GM18870 (cell line): Measurements from ENCODE around the gene RHEX.
"Not testable (repeated sequence)": the region's sequence is repeated elsewhere in the genome, so short reads cannot be mapped to it uniquely, and the experiment has no call there.

Source experiments
- ATAC-seq: cut with Tn5 transposase; IDR thresholded peaks from one replicate; pipeline ENCODE4 v1.9.1; 2021; ENCODE audit warnings: moderate library complexity; ENCODE audit not compliant: unreplicated experiment

RHEX gene

DNA sequence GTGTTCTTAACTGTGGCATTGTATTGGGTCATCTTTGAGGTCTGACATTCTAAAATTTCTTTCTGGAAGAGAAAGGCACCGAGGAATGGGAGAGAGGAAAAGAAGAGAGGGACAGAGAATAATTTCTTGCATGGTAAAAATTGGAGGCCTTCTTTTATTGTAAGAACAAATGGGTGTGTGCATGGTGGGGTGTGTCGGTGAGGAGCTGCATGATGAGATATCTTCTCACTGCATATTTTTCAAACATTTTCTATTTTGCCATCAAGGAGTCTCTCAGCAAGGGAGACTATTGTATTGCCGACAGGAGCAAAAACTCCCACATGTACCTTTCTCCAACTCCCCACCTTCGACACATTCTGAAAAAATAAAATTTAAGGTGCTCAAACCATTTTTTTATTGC is 22.8 kb upstream of the RHEX start:
- no peak for ATAC-seq

DNA sequence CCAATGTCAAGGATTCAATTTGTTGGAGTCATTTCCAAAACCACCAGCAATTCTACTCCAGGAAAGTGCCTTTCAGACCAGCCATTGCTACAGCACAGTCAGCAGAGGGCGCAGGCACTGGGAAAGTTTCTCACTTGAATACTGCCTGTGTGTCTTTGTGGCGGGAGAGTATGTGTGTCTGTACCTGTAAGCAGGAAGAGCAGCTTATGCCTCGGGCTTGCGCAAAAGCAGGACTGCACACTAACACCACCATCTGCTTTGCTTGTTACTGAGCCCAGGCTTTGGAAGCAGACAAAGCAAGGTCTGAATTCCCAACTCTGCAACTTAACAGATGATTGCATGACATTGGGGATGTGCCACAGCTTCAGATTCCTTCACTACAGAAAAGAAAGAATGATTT is 22.3 kb upstream of the RHEX start:
- no peak for ATAC-seq

DNA sequence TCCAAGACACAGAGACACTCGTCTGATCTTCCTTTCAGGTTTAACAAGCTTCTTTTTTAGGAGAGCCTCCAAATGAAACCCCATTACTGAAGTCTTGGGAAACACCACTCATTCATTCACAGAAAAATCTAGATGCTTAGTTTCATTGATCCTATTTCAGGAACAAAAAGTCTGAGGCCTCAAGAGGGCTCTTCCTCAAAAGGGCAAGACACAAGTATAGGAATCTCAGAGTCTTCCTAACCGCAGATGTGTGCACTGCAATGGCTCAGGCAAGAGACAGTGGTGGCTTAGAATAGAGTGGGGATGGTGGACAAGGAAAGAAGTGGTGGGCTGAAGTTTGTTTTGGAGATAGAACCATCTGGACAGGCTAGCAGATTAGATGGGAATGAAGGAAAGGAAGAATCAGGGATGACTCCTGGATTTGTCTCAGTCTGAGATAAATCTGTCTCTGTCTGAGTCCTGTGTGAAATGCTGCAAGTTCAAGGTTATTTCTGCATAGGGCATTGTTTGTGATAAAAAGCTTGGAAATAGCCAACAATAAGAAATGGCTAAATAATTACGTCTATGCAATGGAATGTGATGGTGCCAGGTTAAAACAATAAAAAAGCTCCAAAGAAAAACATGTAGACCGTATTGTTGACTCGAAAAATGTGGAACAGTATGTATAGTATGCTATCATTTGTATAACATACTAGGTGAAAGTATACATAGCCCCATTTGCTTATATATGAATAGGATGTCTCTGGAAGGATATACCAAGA is 20.4 kb upstream of the RHEX start:
- ATAC-seq: no peak

DNA sequence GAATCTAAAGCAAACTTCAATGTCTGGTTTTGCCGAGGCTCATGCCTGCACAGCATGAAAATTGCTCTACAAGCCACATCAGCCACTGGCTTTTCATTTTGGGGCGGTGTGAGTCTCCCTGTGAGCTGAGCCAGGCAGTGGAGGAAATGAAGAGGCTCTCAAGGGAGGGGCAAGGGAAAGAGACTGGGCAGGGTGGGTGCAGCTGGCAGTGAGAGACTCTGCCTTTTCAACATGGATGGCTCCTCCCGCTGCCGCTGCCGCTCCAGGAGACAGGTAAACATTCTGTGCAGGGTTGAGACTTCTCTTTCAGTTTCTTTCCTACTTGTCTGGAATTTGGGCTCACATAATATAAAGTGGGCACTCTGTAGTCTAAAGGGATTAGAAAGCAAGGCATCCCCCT is 17.9 kb upstream of the RHEX start:
- ATAC-seq: no peak

DNA sequence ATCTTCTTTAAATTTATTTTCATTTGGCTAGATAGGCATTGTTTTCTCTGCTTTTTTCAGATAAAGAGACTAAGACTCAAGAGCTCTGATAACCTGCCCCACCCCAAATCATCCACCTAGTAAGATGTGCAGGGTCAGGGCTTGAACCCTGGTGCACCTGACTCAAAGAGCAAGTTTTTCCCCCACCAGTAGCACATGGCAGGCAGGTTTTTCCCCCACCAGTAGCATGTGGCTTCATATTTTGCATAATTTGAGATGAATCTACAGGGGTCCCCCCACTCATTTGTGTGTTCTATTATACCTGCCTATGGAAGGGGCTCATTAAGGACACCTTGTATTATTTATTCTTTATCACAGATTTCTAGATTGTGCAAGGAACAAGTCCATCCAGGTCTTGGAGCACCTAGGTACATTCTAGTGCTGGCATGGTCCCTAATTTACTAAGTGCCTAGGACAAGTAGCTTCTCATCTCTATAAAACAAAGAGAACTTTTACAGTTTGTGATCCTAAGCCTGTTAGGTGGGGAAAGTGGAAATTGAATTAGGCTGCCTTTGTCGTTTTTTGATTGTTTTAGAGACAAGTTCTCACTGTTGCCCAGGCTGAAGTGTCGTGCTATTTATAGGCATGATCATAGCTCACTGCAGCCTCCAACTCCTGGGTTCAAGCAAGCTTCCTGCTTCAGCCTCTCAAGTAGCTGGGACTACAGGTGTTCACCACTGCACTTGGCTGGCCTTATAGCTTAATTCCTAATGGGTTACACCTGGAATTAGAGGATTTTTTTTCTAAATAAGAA is 16.1 kb upstream of the RHEX start:
- no peak for ATAC-seq

DNA sequence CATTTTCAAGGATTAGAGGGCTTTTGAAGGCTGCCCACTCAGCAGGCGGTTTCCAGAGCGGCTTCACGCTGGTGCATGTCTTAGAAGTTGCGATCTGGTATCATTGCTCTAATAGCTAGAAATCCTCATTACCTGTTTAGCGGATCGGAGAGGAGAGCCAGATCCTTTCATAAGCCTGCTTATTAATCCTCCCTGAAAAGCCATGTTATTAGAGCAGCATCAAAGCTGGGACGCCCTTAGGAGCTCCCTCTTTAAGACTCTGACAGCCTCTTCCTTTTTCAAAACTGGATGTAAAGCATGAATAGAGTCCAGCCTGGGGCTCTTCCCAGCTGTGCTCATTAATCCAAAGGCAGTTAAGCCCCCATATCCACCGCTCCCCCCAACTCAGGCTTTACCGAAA is 15.4 kb upstream of the RHEX start:
- ATAC-seq: no peak

DNA sequence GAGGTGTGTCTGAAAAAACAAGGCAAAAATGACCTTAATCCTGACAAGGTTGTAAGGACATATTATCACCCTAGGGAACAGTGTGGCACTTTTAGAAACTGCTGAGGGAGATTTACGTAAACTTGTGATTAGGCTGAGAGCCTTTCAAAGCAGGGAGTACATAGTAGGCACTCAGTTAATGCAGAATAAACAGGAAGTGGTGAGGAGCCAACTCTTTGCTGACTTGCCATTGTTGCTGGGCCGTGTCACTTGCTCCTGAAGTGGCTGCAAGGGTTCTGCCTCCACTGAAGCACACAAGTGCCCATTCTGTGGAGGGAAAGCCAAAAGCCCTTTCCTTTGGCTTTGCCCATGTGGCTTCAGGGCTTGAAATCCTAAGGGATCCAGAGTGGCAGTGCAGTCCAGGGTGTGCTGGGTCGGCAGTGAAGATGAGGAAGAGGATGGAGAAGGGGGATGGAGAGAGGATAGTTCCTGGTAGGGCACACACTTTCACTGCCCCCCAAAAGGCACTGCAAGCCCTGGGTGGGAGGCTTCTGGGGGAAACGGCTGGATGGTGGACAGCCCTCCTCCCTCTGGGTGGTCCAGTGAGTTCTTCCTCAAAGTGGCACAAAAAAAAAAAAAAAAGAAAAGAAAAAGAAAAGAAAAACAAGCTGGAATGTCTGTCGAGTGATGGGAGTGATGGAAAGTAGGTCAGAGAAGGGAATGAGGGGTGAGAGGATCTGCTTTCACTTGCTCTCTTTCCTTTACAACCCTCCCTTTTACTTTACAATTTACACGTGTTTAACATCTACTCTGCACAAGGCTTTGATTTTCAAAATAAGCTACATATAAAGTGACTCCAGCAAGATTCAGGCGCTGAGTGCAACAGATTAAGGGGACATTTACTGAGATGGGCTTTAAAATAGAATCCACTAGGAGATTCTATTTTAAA is 13.7 kb upstream of the RHEX start:
- ATAC-seq: no peak

DNA sequence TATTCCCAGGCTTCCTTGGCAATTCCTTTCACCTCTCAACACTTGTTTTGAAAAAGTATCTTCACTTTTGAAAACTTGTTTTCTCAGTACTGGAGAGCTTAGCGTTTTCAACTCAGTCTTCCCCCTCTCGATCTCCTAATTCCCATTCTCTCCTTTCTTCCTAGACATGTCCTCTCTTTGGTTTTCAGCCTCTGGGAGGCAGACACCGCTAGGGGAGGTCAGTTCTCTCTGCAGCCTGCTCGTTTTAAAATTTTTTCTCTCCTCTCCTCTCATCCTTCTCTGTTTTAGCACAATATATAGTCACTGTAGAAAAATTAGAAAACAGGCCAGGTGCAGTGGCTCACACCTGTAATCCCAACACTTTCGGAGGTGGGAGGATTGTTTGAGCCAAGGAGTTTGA is 12.6 kb upstream of the RHEX start:
- no peak for ATAC-seq

DNA sequence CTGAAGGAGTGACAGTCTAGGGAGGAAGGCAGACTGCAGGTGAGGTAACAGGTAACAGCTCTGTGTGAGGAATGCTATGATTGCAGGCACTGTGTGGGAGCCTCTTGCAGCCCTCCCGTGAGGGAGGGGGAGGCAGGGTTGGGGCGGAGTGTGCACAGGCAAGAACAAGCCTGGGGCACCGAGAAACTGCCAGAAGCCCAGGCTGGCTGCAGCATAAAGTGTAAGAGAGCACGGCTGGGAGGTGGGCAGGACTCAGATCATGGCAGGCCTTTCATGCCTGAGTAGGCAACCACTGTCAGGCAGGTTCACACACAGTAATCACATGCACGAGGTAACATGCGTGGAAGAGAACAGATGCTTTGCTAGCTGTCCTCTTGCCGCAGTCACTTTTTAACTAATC is 11.3 kb upstream of the RHEX start:
- no peak for ATAC-seq

DNA sequence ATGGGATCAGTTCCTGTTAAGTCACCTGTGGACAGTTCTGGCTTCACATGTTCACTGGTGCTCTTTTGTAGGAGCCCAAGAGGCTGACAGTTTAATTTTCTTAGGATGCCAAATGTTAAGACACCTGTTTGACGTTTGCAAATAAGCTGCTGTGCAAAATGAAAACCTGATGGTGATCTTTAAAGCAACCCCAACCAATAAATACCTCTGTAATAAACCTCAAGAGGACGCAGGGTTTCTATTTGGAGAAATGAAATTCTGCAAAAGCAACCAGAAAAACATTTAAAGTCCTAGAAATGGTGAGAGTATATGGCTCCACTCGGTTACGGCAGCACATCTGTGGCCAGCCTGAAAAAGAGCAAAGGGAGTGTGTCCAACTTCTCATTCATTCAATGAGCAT is 5.7 kb upstream of the RHEX start:
- no peak for ATAC-seq

DNA sequence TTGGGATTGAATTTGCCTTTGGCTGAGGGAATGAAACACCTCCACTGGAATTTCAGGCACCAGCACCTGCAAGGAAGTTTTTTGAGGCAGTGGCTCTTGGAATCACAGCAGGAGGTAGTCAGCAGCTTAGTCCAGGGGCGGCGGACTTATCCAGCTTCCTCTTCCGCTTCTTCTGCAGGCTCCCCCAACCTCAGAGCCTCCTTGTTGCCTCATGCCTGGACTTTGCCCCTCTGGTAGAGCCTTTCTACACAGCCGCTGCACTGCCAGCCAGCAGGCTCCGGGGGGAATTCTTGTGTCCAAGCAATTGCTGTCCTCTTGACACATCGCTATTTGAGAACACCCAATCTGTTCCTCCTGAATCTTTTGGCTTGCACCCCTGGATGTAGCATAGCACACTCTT is 4.4 kb upstream of the RHEX start:
- no peak for ATAC-seq

DNA sequence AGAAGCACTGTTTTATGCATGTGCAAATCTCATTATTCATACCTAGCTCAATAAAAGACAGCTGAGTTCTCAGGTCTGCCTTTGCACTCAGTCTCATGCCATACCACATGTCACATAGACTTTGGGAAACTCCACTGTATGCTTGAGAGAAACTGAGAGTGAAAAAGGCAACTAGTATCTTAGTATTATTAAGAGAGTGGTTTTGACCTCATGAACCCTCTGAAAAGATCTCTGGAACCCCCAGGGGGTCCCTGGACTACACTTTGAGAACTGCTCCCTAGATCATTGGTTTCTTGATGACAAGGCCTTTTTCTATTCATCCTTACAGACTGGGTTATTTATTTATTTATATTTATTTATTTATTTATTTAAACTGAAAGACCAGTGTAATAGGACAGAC is 3.7 kb upstream of the RHEX start:
- ATAC-seq: peak; percentile 56

DNA sequence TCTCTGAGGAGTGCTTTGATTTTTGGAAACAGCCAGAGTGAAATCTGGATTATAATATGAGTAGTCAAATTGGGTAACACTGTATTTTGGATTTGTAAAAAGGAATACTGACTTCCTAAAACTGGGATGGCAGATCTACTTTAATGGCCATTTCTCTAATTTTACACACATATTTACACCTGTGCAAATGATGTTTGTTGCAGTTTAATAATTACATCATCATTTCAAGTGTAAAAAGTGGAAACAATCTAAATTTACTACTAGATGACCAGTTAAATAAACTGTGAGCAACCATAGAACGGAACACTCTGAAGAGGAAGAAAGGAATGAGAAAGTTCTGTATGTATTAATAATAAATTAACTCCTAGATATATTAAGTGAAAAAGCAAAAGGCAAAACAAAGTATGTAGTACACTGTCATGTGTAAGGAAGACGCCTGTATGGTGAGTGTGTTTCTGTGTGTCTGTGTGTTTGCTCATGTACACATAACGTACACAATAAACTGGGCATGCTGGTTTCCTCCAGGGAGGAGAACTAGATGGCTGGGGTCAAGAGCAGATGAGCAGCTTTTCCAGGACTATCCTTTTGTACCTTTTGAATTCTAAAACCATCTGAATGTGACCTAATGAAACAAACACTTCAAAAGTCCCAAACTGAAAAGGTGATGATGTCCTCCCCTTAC is 2.9 kb upstream of the RHEX start:
- no peak for ATAC-seq

DNA sequence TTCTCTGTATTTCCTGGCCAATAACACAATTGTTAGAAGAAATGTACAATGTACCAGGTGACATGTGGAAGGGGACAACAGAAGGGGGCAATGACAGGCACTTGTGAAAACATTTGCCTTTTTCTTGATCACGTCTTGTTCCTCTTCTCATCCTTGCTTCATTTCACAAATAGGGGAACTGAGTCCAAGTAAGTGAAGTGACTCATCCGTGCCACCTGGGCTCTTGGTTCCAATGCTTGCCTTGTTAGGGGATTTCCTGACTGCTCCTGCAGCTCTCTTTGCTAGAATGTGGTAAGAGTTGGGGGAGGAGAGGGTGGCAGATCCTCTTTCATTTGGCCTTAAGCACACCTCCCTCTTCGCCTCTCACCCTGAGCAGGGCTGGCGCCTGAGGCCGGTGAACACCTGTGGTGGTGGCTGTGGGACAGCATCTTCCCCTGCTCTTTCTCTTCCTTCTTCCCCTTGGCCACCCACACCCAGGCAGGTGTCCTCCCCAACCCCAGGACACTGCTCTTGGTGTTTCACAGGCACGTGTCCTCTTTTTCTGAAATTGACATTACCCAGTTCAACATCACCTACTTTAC is 2.2 kb upstream of the RHEX start:
- ATAC-seq: peak; percentile 80

DNA sequence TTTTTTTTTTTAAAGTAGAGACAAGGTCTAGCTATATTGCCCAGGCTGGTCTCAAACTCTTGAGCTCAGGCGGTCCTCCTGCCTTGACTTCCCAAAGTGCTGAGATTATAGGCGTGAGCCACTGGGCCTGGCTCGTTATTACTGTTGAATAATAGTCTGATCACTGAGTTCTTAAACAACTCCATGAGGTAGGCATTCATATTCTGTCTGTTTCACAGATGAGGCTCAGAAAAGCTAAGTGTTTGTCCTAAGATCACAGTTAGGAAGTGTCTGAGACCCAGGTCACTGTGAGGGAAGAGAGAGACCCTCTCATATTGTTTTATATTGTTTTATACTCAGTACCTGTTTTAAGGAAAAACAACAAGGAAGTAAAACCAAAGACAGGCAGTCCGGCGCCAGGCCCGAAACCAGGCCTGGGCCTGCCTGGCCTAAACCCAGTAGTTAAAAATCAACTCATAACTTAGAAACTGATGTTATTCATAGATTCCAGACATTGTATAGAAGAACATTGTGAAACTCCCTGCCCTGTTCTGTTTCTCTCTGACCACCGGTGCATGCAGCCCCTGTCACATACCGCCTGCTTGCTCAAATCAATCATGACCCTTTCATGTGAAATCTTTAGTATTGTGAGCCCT is 625 bp upstream of the RHEX start:
- not testable (repeated sequence) for ATAC-seq

DNA sequence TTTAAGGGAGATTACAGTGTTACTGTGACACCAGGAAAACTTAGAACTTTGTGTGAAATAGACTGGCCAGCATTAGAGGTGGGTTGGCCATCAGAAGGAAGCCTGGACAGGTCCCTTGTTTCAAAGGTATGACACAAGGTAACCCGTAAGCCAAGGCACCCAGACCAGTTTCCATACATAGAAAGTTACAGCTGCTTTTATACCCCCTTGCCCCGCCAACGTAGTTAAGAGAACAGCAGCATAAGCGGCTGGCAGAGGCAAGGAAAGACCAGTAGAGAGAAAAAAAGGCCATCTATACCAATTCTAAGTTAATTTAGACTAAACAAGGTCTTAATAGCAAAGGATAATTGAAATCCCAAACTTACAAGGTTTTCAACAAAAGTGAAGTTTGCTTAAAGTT is 643 bp downstream of the RHEX start:
- ATAC-seq: not testable (repeated sequence)

DNA sequence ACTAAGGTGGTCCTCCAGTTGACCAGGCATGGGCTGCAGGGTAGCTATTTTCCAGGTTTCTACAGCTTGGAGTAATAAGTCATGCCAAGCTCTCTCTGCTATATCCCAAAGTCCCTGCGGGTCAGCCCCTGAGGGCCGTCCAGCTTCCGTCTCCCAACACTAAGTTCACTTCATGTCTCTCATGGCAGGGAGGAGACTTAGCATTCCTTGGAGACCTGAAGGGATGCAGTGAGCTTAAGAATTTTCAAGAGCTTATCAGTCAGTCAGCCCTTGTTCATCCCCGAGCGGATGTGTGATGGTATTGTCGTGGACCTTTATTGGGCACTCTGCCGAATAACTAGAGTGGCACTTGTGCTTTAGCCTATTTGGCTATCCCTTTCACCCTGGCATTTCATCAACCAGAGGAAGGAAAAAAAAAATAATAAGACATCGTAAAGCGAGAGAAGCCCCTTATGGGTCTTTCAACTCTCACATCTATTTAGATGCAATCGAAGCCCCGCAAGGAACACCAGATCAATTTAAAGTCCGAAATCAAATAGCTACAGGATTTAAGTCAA is 2.2 kb downstream of the RHEX start:
- ATAC-seq: not testable (repeated sequence)

DNA sequence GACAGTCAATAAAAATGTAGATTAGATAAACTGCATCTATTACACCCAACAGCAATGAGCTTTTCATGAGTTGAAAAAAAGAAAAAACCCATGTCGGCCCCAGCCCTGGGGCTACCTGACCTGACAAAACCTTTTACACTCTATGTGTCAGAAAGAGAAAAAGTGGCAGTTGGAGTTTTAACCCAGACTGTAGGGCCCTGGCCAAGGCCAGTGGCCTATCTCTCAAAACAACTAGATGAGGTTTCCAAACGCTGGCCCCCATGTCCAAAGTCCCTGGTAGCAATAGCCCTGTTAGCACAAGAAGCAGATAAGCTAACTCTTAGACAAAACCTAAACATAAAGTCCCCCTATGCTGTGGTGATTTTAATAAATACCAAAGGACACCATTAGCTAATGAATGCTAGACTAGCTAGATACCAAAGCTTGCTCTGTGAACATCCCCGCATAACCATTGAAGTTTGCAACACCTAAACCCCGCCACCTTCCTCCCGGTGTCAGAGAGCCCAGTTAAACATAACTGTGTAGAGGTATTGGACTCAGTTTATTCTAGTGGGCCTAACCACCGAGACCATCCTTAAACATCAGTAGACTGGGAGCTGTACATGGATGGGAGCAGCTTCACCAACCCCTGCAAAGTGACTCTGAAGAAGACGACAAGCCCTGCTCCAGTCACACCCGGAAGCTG is 2.8 kb downstream of the RHEX start:
- not testable (repeated sequence) for ATAC-seq

DNA sequence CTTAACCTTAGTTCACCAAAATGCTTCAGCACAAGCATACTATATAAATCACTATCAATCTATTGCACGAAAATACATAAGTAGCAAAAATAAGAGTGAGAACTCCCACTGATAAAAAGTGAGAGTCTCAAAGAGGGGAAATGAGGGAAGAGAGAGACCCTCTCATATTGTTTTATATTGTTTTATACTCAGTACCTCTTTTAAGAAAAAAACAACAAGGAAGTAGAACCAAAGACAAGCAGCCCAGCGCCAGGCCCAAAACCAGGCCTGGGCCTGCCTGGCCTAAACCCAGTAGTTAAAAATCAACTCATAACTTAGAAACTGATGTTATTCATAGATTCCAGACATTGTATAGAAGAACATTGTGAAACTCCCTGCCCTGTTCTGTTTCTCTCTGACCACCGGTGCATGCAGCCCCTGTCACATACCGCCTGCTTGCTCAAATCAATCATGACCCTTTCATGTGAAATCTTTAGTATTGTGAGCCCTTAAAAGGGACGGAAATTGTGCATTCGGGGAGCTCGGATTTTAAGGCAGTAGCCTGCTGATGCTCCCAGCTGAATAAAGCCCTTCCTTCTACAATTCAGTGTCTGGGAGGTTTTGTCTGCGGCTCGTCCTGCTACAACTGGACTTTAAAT is 5.4 kb downstream of the RHEX start:
- not testable (repeated sequence) for ATAC-seq
